Measurements from ENCODE around the gene ADGRL3.

Gene ADGRL3

GRCh38 chr4:61923179-61923578 lies 723.1 kb downstream of the ADGRL3 start:
- TF ChIP-seq CSDC2 (CRISPR knock-in tag; IDR thresholded peaks at IDR 0.05) (no peak), TOX (CRISPR knock-in tag; IDR thresholded peaks at IDR 0.05; ENCODE audit: borderline replicate concordance) (no peak), OSR1 (CRISPR knock-in tag; IDR thresholded peaks at IDR 0.05) (no peak)
- ATAC-seq = peak; percentile 47; the same call in 2 of the 3 replicates

GRCh38 chr4:61924131-61924530 lies 724.0 kb downstream of the ADGRL3 start:
- ATAC-seq = no peak
- TF ChIP-seq ARNTL (CRISPR knock-in tag; IDR thresholded peaks at IDR 0.05; ENCODE audit: borderline replicate concordance, low read depth) (no peak), OSR1 (CRISPR knock-in tag; IDR thresholded peaks at IDR 0.05) (no peak), SNAI2 (CRISPR knock-in tag; IDR thresholded peaks at IDR 0.05) (no peak), ZNF8 (CRISPR knock-in tag; IDR thresholded peaks at IDR 0.05) (no peak), CSRNP3 (CRISPR knock-in tag; IDR thresholded peaks at IDR 0.05) (no peak), PPARA (CRISPR knock-in tag; IDR thresholded peaks at IDR 0.05; ENCODE audit: borderline replicate concordance) (no peak), POU6F1 (CRISPR knock-in tag; IDR thresholded peaks at IDR 0.05; ENCODE audit: borderline replicate concordance, low read depth) (no peak), TCF4 (CRISPR knock-in tag; IDR thresholded peaks at IDR 0.05; ENCODE audit: borderline replicate concordance) (no peak), ESRRG (CRISPR knock-in tag; IDR thresholded peaks at IDR 0.05) (no peak), CREB5 (CRISPR knock-in tag; IDR thresholded peaks at IDR 0.05; ENCODE audit: low read depth) (no peak), ZFP3 (CRISPR knock-in tag; IDR thresholded peaks at IDR 0.05) (no peak), TSHZ2 (CRISPR knock-in tag; IDR thresholded peaks at IDR 0.05) (no peak), ZC3H10 (CRISPR knock-in tag; IDR thresholded peaks at IDR 0.05) (no peak), ZNF565 (CRISPR knock-in tag; conservative IDR thresholded peaks at IDR 0.05; ENCODE audit: low read depth) (no peak), ZFP30 (CRISPR knock-in tag; IDR thresholded peaks at IDR 0.05) (no peak), CSDC2 (CRISPR knock-in tag; IDR thresholded peaks at IDR 0.05) (no peak), PATZ1 (CRISPR knock-in tag; IDR thresholded peaks at IDR 0.05; ENCODE audit: borderline replicate concordance) (no peak), ISL1 (CRISPR knock-in tag; IDR thresholded peaks at IDR 0.05) (no peak), RARB (CRISPR knock-in tag; IDR thresholded peaks at IDR 0.05) (no peak)

- ATAC-seq = no peak
- no peak for TF ChIP-seq ISL1 (CRISPR knock-in tag; IDR thresholded peaks at IDR 0.05)
- TF ChIP-seq BACH2 (CRISPR knock-in tag; IDR thresholded peaks at IDR 0.05; ENCODE audit: borderline replicate concordance) = no peak
- TF ChIP-seq CREB5 (CRISPR knock-in tag; IDR thresholded peaks at IDR 0.05; ENCODE audit: low read depth) = no peak
- no peak for TF ChIP-seq ZC3H10 (CRISPR knock-in tag; IDR thresholded peaks at IDR 0.05)
- no peak for TF ChIP-seq ESRRG (CRISPR knock-in tag; IDR thresholded peaks at IDR 0.05)
- no peak for TF ChIP-seq ZFP3 (CRISPR knock-in tag; IDR thresholded peaks at IDR 0.05)
- no peak for TF ChIP-seq RARB (CRISPR knock-in tag; IDR thresholded peaks at IDR 0.05)
- no peak for TF ChIP-seq CSRNP3 (CRISPR knock-in tag; IDR thresholded peaks at IDR 0.05)
- no peak for TF ChIP-seq OSR1 (CRISPR knock-in tag; IDR thresholded peaks at IDR 0.05)
- TF ChIP-seq PPARA (CRISPR knock-in tag; IDR thresholded peaks at IDR 0.05; ENCODE audit: borderline replicate concordance) = no peak
- TF ChIP-seq ZFP30 (CRISPR knock-in tag; IDR thresholded peaks at IDR 0.05) = no peak
- TF ChIP-seq ZNF8 (CRISPR knock-in tag; IDR thresholded peaks at IDR 0.05) = no peak
- no peak for TF ChIP-seq TOX (CRISPR knock-in tag; IDR thresholded peaks at IDR 0.05; ENCODE audit: borderline replicate concordance)
- TF ChIP-seq POU6F1 (CRISPR knock-in tag; IDR thresholded peaks at IDR 0.05; ENCODE audit: borderline replicate concordance, low read depth) = no peak
- TF ChIP-seq ZNF565 (CRISPR knock-in tag; conservative IDR thresholded peaks at IDR 0.05; ENCODE audit: low read depth) = no peak
These were observed 733.4 kb downstream of the ADGRL3 start for GRCh38 chr4:61933527-61933926.
